ENCODE data around the gene PDE1A. TPM values are rescaled to one million over a fixed set of nuclear protein-coding genes. Genes with fewer than 3 reads are reported as not detected.

Gene PDE1A
- total RNA-seq, 1 donor from 2014 or later = 0.08 TPM

DNA sequence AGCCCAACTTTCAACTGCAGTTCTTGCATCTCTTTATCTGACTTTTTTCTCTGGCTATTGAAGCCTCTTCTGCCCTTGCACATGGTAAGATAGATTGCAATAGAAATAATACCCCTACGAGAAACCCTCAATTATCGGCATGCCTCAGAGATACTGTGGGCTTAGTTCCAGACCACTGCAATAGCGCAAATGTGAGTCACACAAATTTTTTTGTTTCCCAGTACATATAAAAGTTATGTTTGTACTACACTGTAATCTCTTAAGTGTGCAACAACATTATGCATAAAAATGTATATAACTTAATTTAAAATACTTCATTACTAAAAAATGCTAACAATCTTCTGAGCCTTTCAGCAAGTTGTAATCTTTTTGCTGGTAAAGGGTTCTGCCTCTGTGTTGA is 124.7 kb downstream of the PDE1A start:
- Histone ChIP-seq H3K27me3 (ENCODE audit: control insufficient read depth, insufficient read depth, low read length) (no peaks in the 10 kb centered on the region), H3K36me3 (ENCODE audit: control insufficient read depth, insufficient read depth, low read length) (no peaks in the 10 kb centered on the region), H3K4me3 (ENCODE audit: low read depth, low read length) (no peak overlapping the region)
- TF ChIP-seq, protein P1, sequence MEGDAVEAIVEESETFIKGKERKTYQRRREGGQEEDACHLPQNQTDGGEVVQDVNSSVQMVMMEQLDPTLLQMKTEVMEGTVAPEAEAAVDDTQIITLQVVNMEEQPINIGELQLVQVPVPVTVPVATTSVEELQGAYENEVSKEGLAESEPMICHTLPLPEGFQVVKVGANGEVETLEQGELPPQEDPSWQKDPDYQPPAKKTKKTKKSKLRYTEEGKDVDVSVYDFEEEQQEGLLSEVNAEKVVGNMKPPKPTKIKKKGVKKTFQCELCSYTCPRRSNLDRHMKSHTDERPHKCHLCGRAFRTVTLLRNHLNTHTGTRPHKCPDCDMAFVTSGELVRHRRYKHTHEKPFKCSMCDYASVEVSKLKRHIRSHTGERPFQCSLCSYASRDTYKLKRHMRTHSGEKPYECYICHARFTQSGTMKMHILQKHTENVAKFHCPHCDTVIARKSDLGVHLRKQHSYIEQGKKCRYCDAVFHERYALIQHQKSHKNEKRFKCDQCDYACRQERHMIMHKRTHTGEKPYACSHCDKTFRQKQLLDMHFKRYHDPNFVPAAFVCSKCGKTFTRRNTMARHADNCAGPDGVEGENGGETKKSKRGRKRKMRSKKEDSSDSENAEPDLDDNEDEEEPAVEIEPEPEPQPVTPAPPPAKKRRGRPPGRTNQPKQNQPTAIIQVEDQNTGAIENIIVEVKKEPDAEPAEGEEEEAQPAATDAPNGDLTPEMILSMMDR (IDR thresholded peaks at IDR 0.05; ENCODE audit: insufficient read depth, low read length, poor library complexity, severe bottlenecking) = no peak
- DNase-seq (ENCODE audit: low read depth) = no peak

DNA sequence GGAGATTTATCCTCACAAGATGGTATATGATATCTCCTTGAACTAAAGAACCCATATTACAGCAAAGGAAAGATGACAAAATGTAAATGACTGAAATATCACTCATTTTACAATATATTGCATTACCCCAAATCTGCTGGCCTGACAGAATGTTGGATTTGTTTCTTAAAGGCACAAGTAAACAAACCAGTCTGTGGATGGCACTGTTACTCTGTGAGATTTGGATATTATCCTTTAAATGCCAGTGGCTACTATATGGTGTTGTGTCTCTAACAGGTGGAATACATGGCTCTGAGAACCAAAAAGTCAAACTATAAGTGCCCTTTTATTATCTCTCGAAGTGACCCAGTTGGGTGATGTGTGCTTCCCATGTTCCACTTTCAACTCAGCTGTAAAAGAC is 125.7 kb downstream of the PDE1A start:
- Histone ChIP-seq H3K36me3 (ENCODE audit: control insufficient read depth, insufficient read depth, low read length) (no peaks in the 10 kb centered on the region), H3K27me3 (ENCODE audit: control insufficient read depth, insufficient read depth, low read length) (no peaks in the 10 kb centered on the region)
- no peak for DNase-seq (ENCODE audit: low read depth)

DNA sequence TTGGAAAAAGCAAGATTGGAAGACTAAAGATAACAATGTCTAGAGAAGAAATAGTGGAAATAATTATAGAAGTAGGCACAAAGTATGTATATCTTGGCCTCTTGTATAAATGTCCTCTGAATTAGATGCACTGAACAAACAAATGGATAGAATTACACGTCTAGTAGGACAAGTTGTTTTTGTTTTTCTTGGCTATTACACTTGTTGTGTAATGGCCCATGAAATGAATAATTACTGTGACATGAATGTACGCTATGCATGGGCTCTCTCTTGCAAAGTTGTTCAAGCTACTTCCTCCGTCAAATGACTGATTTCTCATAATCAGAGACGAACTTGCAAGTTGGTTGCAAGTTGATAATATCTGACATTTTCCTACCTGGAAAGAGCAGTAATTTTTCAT is 126.2 kb downstream of the PDE1A start:
- Histone ChIP-seq H3K36me3 (ENCODE audit: control insufficient read depth, insufficient read depth, low read length) (no peaks in the 10 kb centered on the region), H3K4me3 (ENCODE audit: low read depth, low read length) (no peak overlapping the region), H3K27me3 (ENCODE audit: control insufficient read depth, insufficient read depth, low read length) (no peaks in the 10 kb centered on the region)
- TF ChIP-seq, protein P1 (IDR thresholded peaks at IDR 0.05; ENCODE audit: insufficient read depth, low read length, poor library complexity, severe bottlenecking) = no peak
- DNase-seq (ENCODE audit: low read depth) = peak; percentile 76

More for the DNA sequence above, 125.7 kb downstream of the PDE1A start:
- no peak overlapping the region for H3K4me3 ChIP-seq (ENCODE audit: low read depth, low read length)
- TF ChIP-seq, protein P1 (IDR thresholded peaks at IDR 0.05; ENCODE audit: insufficient read depth, low read length, poor library complexity, severe bottlenecking) = peak; percentile 17

DNA sequence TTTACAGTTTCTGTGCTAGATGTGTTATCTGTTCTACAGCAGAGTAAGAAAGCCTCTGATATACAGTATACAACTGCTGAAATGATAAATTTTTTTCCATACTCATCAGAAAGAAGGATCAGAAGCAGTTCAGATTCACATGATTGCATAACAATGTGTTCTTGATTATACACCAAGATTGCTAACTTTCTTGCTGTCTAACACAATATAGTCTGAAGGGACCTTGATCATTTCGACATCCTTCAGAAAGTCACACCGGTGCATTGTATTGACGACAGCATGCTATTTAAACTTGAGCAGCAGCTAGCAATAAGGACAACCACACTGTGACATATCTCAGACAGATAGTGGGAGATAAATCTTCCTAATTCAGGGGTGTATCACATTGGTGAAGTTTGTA is 127.2 kb downstream of the PDE1A start:
- no peak for DNase-seq (ENCODE audit: low read depth)

DNA sequence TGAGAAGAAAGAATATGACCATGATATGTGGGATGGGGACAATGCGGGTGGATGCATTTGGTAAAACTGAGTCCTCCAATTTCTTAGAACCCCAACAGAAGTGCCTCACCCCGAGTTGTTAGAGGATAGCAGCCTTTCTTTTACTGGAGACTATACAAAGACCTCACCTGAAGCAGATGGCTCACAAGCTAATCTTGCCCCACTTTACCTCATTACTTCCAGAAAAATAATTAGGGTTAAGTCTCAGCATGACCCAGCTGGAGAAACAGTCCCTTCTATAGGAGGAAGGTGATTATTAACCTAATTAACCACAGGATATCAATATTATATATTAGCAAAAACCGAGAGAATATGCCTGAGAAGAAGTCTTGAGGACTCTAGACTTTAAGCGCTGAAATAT is 128.4 kb downstream of the PDE1A start:
- no peaks in the 10 kb centered on the region for H3K36me3 ChIP-seq (ENCODE audit: control insufficient read depth, insufficient read depth, low read length)
- DNase-seq (ENCODE audit: low read depth) = no peak
- H3K4me3 ChIP-seq (ENCODE audit: low read depth, low read length) = no peak overlapping the region
- H3K27me3 ChIP-seq (ENCODE audit: control insufficient read depth, insufficient read depth, low read length) = no peaks in the 10 kb centered on the region
- TF ChIP-seq, protein P1 (IDR thresholded peaks at IDR 0.05; ENCODE audit: insufficient read depth, low read length, poor library complexity, severe bottlenecking) = no peak

More for the DNA sequence above, 127.2 kb downstream of the PDE1A start:
- no peaks in the 10 kb centered on the region for H3K36me3 ChIP-seq (ENCODE audit: control insufficient read depth, insufficient read depth, low read length)
- H3K4me3 ChIP-seq (ENCODE audit: low read depth, low read length) = no peak overlapping the region
- H3K27me3 ChIP-seq (ENCODE audit: control insufficient read depth, insufficient read depth, low read length) = no peaks in the 10 kb centered on the region
- TF ChIP-seq, protein P1 (IDR thresholded peaks at IDR 0.05; ENCODE audit: insufficient read depth, low read length, poor library complexity, severe bottlenecking) = no peak

DNA sequence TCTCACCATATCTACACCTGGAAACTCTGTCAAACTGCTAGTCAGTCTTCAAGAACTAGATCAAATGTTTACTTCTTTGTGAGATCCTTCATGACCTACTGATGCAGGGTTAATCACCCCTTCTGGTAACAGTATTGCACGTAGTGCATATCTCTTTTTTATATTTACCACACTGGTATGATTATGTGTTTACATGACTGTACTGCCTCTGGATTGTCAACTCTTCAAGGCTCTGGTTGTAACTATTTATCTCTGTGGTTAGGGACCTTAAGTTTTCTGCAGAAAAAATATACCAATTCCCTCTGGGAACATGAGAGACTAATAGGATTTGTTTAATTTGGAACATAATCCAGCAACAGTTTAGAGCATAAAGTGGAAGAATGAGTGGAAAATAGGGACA is 135.5 kb downstream of the PDE1A start:
- Histone ChIP-seq H3K4me3 (ENCODE audit: low read depth, low read length) (no peak overlapping the region), H3K36me3 (ENCODE audit: control insufficient read depth, insufficient read depth, low read length) (no peaks in the 10 kb centered on the region), H3K27me3 (ENCODE audit: control insufficient read depth, insufficient read depth, low read length) (no peaks in the 10 kb centered on the region)
- TF ChIP-seq, protein P1 (IDR thresholded peaks at IDR 0.05; ENCODE audit: insufficient read depth, low read length, poor library complexity, severe bottlenecking) = no peak
- no peak for DNase-seq (ENCODE audit: low read depth)
